HL-60/S4 treated with phorbol 12-myristate 13-acetate at 8.2 ng/mL for 4 days and 3 days (cell line): ENCODE results near the gene RAMAC.

Experiments used
- in situ Hi-C: fragments of 300-500 bp; cut with MboI; formaldehyde crosslinking; loops from 2 replicates; pipeline ENCODE4 v1.15.0; 2022; ENCODE audit warnings: low sequenced_read_pairs

The RAMAC gene

GRCh38 chr15:82966671-82967071 lies 19.3 kb upstream of the RAMAC start:
- in situ Hi-C loops: no loop called here

DNA sequence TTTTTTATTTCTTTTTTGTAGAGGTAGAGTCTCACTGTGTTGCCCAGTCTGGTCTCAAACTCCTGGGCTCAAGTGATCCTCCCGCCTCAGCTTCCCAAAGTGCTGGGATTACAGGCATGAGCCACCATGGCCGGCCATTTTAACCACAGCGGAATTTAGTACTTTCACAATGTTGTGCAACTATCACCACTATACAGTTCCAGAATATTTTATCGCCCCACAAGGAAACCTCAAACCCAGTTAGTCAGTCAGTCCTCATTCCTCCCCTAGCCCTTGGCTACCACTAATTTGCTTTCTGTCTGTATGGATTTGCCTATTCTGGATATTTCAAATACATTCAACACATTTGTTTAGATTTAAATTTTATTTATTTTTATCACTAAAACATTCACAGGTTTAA lies 17.9 kb upstream of the RAMAC start:
- in situ Hi-C loops: no loop called here

GRCh38 chr15:82969353-82969752 lies 16.7 kb upstream of the RAMAC start:
- in situ Hi-C loops: no loop called here

- in situ Hi-C loops: no loop called here
These were observed 15.8 kb upstream of the RAMAC start for GRCh38 chr15:82970078-82970686.

- in situ Hi-C loops: no loop called here
These were observed 15.3 kb upstream of the RAMAC start for GRCh38 chr15:82970696-82971095.

DNA sequence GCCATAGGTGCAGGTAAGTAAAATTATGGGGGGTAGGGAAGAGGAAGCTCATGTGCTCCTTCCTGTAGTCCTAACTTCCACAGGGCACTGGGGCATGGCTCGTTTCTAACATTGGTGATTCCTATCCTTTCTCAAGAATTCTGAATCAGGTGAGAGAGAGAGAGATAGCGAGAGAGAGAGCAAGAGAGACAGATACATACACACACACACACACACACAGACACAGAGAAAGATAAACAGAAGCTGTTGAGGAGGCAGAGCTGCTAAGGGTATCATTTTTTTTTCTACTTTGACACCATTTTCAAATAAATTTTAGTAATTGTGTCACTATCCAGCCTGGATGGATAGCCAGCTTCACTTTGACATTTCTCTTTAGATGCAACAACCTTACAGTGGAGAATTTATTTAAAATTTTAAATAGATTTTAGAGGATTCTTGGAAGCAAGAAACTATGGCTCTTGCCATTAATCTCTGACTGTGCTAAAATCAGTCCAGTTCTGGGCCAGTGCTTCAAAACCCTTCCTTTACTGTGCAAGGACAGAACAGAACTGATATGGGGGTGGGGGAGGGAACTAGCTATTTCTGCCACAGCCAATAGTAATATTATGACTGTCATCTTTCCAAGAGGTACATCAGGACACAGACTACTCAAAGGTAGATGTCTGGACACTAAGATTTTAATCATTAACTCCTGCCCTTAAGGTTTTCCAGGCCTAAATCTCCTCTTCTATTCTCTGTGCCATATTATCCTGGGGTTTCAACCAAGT lies 14.6 kb upstream of the RAMAC start:
- in situ Hi-C loops: no loop called here

GRCh38 chr15:82972990-82973389 lies 13.0 kb upstream of the RAMAC start:
- in situ Hi-C loops: no loop called here

GRCh38 chr15:82977076-82977475 lies 8.9 kb upstream of the RAMAC start:
- in situ Hi-C loops: no loop called here

DNA sequence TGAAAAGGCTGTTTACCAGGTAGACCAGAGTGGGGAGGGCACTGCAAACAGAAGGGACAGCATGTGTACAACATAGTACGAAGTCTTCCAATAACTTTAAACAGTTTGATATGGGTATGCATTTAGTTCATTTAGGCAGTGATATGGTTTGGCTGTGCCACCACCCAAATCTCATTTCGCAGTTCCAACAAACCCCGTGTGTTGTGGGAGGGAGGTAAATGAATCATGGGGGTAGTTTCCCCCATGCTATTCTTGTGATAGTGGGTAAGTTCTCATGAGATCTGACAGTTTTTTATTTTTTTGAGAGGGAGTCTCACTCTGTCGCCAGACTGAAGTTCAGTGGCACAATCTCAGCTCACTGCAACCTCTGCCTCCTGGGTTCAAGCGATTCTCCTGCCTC lies 7.6 kb upstream of the RAMAC start:
- in situ Hi-C loops: no loop called here

- in situ Hi-C loops: no loop called here
These were observed 6.3 kb upstream of the RAMAC start for GRCh38 chr15:82979726-82980125.

GRCh38 chr15:82980981-82981380 lies 5.0 kb upstream of the RAMAC start:
- in situ Hi-C loops: no loop called here

GRCh38 chr15:82986442-82986780 lies 401 bp downstream of the RAMAC start:
- in situ Hi-C loops: no loop called here

GRCh38 chr15:82992436-82992998 lies 6.5 kb downstream of the RAMAC start:
- in situ Hi-C loops: no loop called here

DNA sequence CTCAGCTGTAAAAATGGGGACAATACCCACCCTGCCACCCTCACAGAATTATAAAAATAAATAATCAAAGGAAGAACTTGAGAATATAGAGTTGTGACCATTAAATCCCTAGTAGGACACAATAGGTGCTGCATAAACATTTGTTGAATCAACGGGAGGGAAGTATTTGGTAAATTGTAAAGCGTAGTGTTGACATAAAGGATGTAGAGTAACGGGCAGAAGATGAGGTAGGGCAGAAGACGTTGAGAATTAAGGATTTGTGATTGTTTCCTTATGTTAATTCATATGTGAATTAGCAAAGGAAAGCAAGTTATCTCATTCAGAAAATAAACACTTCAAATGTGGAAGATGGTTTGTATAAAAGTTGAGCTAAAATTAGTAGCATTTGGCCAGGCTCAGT lies 7.1 kb downstream of the RAMAC start:
- in situ Hi-C loops: no loop called here

- in situ Hi-C loops: no loop called here
These were observed 9.1 kb downstream of the RAMAC start for GRCh38 chr15:82995076-82995475.

- in situ Hi-C loops: no loop called here
These were observed 9.9 kb downstream of the RAMAC start for GRCh38 chr15:82995938-82996337.

GRCh38 chr15:82999426-82999825 lies 13.4 kb downstream of the RAMAC start:
- in situ Hi-C loops: no loop called here

DNA sequence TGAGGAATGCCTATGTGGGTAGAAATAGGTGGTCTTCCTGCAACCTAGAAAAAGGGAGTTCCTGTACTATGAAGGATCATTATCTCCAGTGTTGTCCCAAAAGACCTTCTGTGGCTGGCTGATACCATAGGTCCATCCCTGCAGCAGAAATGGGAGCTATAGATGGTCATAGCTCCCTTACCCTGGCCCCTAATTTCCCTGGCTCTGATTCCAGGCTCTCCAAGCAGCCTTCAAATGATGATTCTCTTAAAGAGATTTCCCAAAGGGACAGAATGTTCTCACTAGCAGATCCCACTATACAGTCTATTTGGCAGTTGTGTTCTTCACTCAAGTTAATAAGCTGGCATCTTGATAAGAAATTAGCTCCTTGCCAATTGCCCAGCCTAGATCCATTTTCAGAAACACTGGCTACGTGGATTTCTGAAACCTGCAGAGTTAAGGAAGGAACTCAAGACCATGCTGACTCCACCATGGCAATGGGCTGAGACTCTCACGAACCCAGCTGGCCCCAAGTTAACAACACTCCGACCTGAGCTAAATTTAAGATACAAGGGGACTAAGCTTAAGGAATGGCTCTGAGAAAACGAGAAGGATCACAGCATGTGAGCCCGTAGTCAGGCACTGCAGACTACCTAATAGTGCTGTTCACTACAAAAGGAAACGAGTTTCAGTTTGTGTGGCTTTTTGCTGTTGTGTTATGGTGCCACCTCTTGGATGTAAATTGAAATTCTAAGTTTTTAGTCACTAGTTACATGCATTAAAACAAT lies 14.1 kb downstream of the RAMAC start:
- in situ Hi-C loops: loop anchor here (10.0 kb wide), 2 partner anchors 165 to 465 kb away; no protein-coding TSS in a partner anchor

- in situ Hi-C loops: loop anchor here (10.0 kb wide), 2 partner anchors 166 to 466 kb away; no protein-coding TSS in a partner anchor
These were observed 14.6 kb downstream of the RAMAC start for GRCh38 chr15:83000672-83001031.

DNA sequence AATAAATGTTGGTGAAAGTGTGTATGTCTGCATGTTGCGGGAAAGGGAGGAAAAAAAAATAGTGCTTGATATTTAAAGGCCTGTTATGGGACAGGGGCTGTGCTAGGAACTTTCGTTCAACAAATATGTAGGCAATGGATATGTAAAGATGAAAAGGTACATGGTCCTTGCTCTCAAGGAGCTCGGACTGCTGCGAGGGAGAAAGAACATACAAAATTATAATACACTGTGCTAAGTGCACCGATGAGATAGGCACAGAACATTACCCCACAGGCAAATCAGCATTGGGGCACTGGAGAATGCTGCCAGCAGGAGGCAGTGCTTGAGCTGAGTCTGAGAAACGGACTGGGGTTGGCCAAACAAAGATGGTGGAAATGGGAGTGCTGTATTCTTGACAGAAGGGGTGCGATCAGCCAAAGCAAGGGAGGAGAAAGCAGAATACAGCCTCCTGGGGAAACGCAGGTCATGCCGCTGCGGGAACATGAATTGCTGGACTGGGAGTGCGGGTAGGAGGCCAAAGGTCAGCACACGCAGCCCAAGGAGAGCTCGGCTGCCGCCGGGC lies 24.8 kb downstream of the RAMAC start:
- in situ Hi-C loops: no loop called here
